HEK293 (cell line): Measurements from ENCODE around the gene KIRREL3.

ENCODE experiments used
- CTCF ChIA-PET: fragments of 350-600 bp; formaldehyde crosslinking; extraction: SDS; loops from one replicate; lab custom pipeline; 2021; ENCODE audit warnings: antibody characterized with exemption; lab: Yijun Ruan, JAX
- POLR2A ChIA-PET: fragments of 300-600 bp; formaldehyde crosslinking; extraction: SDS; loops from one replicate; lab custom pipeline; 2020; ENCODE audit warnings: antibody characterized with exemption, inconsistent platforms; lab: Yijun Ruan, JAX
- H3K27ac ChIP-seq: fragments of 200-500 bp; sonication (Bioruptor generic); 2 replicates; pipeline ENCODE4 v1.5.1; 2014; ENCODE audit warnings: low read depth, low read length, control low read depth, inconsistent platforms; ENCODE audit errors: extremely low read depth
- H3K36me3 ChIP-seq, 2 experiments: fragments of 200-500 bp in 1 of 2; sonication (Bioruptor generic) in 1 of 2; 1 replicate in 1 of 2; 2 replicates in 1 of 2; pipeline ENCODE4 v1.5.1; 2014 to 2017; ENCODE audit warnings: inconsistent platforms in 2 of 2, low read length in 2 of 2; ENCODE audit not compliant: control insufficient read depth in 2 of 2, insufficient read depth in 1 of 2
- H3K4me1 ChIP-seq: fragments of 200-500 bp; sonication (Bioruptor generic); 2 replicates; pipeline ENCODE4 v1.5.1; 2014; ENCODE audit warnings: mild to moderate bottlenecking, low read length, inconsistent platforms; ENCODE audit not compliant: control insufficient read depth, insufficient read depth
- H3K4me3 ChIP-seq: 2 replicates; pipeline ENCODE4 v1.5.1; 2011; ENCODE audit warnings: low read depth, mild to moderate bottlenecking, control low read depth, low read length, moderate library complexity
- H3K9me3 ChIP-seq: fragments of 200-500 bp; sonication (Bioruptor generic); 2 replicates; pipeline ENCODE4 v1.5.1; 2014; ENCODE audit warnings: low read depth, low read length, inconsistent platforms; ENCODE audit not compliant: control insufficient read depth, insufficient read depth
- BCL6B ChIP-seq: fragments of 450-650 bp; formaldehyde crosslinking; IDR thresholded peaks from 2 replicates; pipeline ENCODE4 v1.5.1; 2017; ENCODE audit warnings: missing biosample characterization, missing genetic modification characterization
- HIC1 ChIP-seq: fragments of 450-650 bp; formaldehyde crosslinking; IDR thresholded peaks from 2 replicates; pipeline ENCODE4 v1.5.1; 2016; ENCODE audit warnings: missing biosample characterization, missing genetic modification characterization
- KLF17 ChIP-seq: fragments of 450-650 bp; formaldehyde crosslinking; IDR thresholded peaks from 2 replicates; pipeline ENCODE4 v1.5.1; 2016; ENCODE audit warnings: missing biosample characterization, missing genetic modification characterization
- PRDM1 ChIP-seq: fragments of 450-650 bp; formaldehyde crosslinking; IDR thresholded peaks from 2 replicates; pipeline ENCODE4; 2016; ENCODE audit warnings: missing biosample characterization, missing genetic modification characterization
- SCRT2 ChIP-seq: fragments of 450-650 bp; formaldehyde crosslinking; IDR thresholded peaks from 2 replicates; pipeline ENCODE4 v1.5.1; 2016; ENCODE audit warnings: missing biosample characterization, missing genetic modification characterization
- ZFP37 ChIP-seq: fragments of 450-650 bp; formaldehyde crosslinking; IDR thresholded peaks from 2 replicates; pipeline ENCODE4 v1.5.1; 2016; ENCODE audit warnings: missing biosample characterization, missing genetic modification characterization
- ZFP41 ChIP-seq: fragments of 450-650 bp; formaldehyde crosslinking; IDR thresholded peaks from 2 replicates; pipeline ENCODE4 v1.5.1; 2016; ENCODE audit warnings: missing biosample characterization, missing genetic modification characterization, borderline replicate concordance
- ZNF112 ChIP-seq: fragments of 450-650 bp; formaldehyde crosslinking; IDR thresholded peaks from 2 replicates; pipeline ENCODE4 v1.5.0; 2017; ENCODE audit warnings: missing biosample characterization, missing genetic modification characterization
- ZNF114 ChIP-seq: fragments of 450-650 bp; formaldehyde crosslinking; IDR thresholded peaks from 2 replicates; pipeline ENCODE4 v1.5.0; 2017; ENCODE audit warnings: missing biosample characterization, missing genetic modification characterization
- ZNF148 ChIP-seq: fragments of 450-650 bp; formaldehyde crosslinking; IDR thresholded peaks from 2 replicates; pipeline ENCODE4 v1.5.0; 2017; ENCODE audit warnings: missing biosample characterization, missing genetic modification characterization, borderline replicate concordance
- ZNF175 ChIP-seq: fragments of 450-650 bp; formaldehyde crosslinking; IDR thresholded peaks from 2 replicates; pipeline ENCODE4 v1.5.1; 2016; ENCODE audit warnings: missing biosample characterization, missing genetic modification characterization
- ZNF274 ChIP-seq, 2 experiments: fragments of 200-500 bp in 1 of 2; fragments of 450-650 bp in 1 of 2; sonication (Bioruptor generic) in 1 of 2; formaldehyde crosslinking in 1 of 2; IDR thresholded peaks; 2 replicates each; pipeline versions ENCODE4 v1.5.1 to v1.6.1; 2014 to 2016; ENCODE audit warnings: borderline replicate concordance in 1 of 2, inconsistent platforms in 1 of 2, low read length in 1 of 2, missing biosample characterization in 1 of 2, missing genetic modification characterization in 1 of 2
- ZNF324 ChIP-seq: fragments of 450-650 bp; formaldehyde crosslinking; IDR thresholded peaks from 2 replicates; pipeline ENCODE4 v1.5.1; 2016; ENCODE audit warnings: missing biosample characterization, missing genetic modification characterization
- ZNF449 ChIP-seq: fragments of 450-650 bp; formaldehyde crosslinking; IDR thresholded peaks from 2 replicates; pipeline ENCODE4 v1.5.1; 2017; ENCODE audit warnings: missing biosample characterization, mild to moderate bottlenecking, missing genetic modification characterization, moderate library complexity
- ZNF48 ChIP-seq: fragments of 450-650 bp; formaldehyde crosslinking; IDR thresholded peaks from 2 replicates; pipeline ENCODE4 v1.5.1; 2016; ENCODE audit warnings: missing biosample characterization, missing genetic modification characterization
- ZNF514 ChIP-seq: fragments of 450-650 bp; formaldehyde crosslinking; IDR thresholded peaks from 2 replicates; pipeline ENCODE4 v1.5.1; 2016; ENCODE audit warnings: missing biosample characterization, missing genetic modification characterization
- ZNF530 ChIP-seq: fragments of 450-650 bp; formaldehyde crosslinking; IDR thresholded peaks from 2 replicates; pipeline ENCODE4 v1.5.1; 2016; ENCODE audit warnings: low read depth, missing biosample characterization, missing genetic modification characterization
- ZNF560 ChIP-seq: fragments of 450-650 bp; formaldehyde crosslinking; IDR thresholded peaks from 2 replicates; pipeline ENCODE4 v1.5.1; 2017; ENCODE audit warnings: missing biosample characterization, missing genetic modification characterization, borderline replicate concordance
- ZNF600 ChIP-seq: fragments of 450-650 bp; formaldehyde crosslinking; IDR thresholded peaks from 2 replicates; pipeline ENCODE4 v1.5.1; 2016; ENCODE audit warnings: missing biosample characterization, missing genetic modification characterization
- ZNF791 ChIP-seq: fragments of 450-650 bp; formaldehyde crosslinking; IDR thresholded peaks from 2 replicates; pipeline ENCODE4 v1.5.1; 2016; ENCODE audit warnings: missing biosample characterization, missing genetic modification characterization

KIRREL3 gene

GRCh38 chr11:126431401-126432064 lies 569.0 kb downstream of the KIRREL3 start (continued):
- TF ChIP-seq ZNF600 (tag by site-specific recombination) = no peak
- TF ChIP-seq ZNF514 = no peak
- no peak for TF ChIP-seq ZNF114 (tag by site-specific recombination)
- TF ChIP-seq ZNF324 (tag by site-specific recombination) = no peak

- TF ChIP-seq ZNF560 (tag by site-specific recombination) (no peak), KLF17 (tag by site-specific recombination) (no peak), ZFP37 (tag by site-specific recombination) (no peak), BCL6B (tag by site-specific recombination) (no peak), SCRT2 (tag by site-specific recombination) (no peak), ZNF449 (tag by site-specific recombination) (no peak), ZNF530 (tag by site-specific recombination) (no peak), ZNF274 (IDR thresholded peaks at IDR 0.05; ENCODE audit: low read length) (no peak), ZNF274 (tag by site-specific recombination; IDR thresholded peaks at IDR 0.05; ENCODE audit: borderline replicate concordance) (no peak), ZNF175 (tag by site-specific recombination) (no peak), ZFP41 (tag by site-specific recombination) (no peak), ZNF148 (tag by site-specific recombination) (no peak), ZNF112 (tag by site-specific recombination) (no peak), PRDM1 (tag by site-specific recombination) (no peak), HIC1 (no peak), ZNF791 (no peak), ZNF48 (tag by site-specific recombination) (no peak)
- H3K4me3 ChIP-seq = no peak overlapping the region
- H3K9me3 ChIP-seq = no peaks in the 10 kb centered on the region
- no peak overlapping the region for H3K27ac ChIP-seq
- CTCF ChIA-PET = interaction anchor here (1.1 to 3.5 kb wide), 2 partner anchors 9 to 50 kb away, joined by 3 to 12 read pairs; no protein-coding TSS in a partner anchor
- no peaks in the 10 kb centered on the region for H3K36me3 ChIP-seq
- POLR2A ChIA-PET = no interaction called here
- no peaks in the 10 kb centered on the region for H3K4me1 ChIP-seq
Observed at GRCh38 chr11:126430581-126431335, 569.8 kb downstream of the KIRREL3 start.
